ENCODE data around the gene DET1.
"Not testable (repeated sequence)": the region's sequence is repeated elsewhere in the genome, so short reads cannot be mapped to it uniquely, and the experiment has no call there.

Gene DET1

GRCh38 chr15:88546248-88547129 lies at the start of gene DET1:
TSS of gene DET1 (minus strand) at chr15:88546681. CDS start at chr15:88531705, 14,976 bp downstream.
- peak; percentile 96 for DNase-seq

DNA sequence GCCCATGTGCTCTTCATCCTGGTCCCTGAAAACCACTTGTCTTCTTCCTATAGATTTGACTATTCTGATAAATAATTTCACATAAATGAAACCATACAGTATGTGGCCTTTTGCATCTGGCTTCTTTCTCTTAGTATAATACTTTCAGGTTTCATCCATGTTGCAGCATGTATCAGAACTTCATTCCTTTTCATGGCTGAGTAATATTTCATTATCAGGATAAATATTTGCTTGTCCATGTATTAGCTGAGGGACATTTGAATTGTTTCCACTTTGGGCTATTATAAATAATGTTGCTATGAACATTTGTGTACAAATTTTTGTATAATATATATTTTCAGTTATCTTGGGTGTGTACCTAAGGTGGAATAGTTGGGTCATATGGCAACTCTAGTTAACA lies 44.9 kb upstream of the DET1 start:
- DNase-seq = no peak

DNA sequence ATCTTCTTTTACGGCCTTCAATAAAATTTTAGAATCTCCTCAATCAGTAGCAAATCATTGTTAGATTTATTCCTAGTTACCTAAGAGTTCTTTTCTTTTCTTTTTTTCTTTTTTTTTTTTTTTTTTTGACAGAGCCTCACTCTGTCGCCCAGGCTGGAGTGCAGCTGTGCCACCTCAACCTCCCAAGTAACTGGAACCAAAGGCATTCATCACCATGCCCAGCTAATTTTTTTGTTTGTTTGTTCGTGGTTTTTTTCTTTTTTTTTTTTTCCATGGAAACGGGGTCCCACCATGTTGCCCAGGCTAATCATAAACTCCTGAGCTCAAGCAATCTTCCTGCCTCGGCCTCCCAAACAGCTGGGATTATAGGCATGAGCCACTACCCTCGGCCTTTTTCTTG lies 44.3 kb upstream of the DET1 start:
- no peak for DNase-seq

DNA sequence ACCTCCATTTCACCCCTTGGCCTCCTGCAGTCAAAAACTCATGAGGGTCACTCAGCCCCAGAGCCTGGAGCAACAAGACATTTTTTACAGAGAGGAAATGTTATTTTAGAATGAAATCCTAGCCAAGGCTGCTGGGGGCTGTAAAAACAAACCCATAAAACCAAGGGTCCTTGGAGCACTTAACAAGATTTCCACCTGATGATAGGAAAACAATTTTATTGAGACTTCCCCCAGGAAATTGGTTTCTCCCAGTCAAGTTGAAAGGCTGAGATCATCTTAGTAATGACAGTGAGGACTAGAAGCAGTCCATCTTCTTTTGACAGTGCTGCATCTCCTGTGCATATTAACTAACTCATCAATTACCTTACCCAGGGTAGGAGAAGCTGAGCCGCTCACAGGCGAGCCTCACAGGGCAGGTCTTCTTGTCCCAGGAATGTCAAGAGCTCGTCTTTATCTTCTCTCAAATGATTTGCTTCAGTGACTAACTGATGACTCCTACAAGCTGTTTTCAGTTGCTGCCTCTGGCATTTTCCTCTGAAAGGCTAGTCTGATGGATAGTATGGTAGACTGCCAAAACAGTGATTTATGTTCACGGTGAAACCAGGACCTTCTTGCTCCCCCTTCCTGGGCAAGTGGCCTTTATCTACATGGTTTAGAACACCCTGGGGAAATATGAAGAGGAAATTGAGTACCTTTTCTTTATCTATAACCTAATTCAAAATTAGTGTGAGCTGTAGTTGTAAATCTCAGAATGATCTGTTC lies 40.1 kb upstream of the DET1 start:
- DNase-seq = no peak

- no peak for DNase-seq
Observed at GRCh38 chr15:88580532-88580931, 34.1 kb upstream of the DET1 start.

GRCh38 chr15:88579322-88579721 lies 32.8 kb upstream of the DET1 start:
- DNase-seq = no peak

GRCh38 chr15:88574655-88575054 lies 28.2 kb upstream of the DET1 start:
- no peak for DNase-seq

DNA sequence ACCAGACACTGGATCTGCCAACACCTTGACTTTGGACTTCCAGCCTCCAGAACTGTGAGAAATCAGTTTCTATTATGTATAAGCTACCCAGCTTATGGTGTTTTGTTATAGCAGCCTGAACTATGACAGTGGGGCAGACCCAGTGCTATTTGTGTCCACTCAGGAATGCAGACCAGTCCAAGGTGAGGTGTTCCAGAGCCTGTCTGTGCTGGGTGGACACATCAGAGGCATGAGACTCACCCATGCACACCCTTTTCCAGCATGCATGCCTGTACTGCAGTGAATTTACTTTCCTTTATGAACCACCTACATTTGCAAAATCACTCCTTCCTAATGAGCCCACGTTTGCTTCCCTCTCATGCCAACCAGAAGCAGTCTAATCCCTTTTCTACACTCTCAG lies 27.6 kb upstream of the DET1 start:
- no peak for DNase-seq

DNA sequence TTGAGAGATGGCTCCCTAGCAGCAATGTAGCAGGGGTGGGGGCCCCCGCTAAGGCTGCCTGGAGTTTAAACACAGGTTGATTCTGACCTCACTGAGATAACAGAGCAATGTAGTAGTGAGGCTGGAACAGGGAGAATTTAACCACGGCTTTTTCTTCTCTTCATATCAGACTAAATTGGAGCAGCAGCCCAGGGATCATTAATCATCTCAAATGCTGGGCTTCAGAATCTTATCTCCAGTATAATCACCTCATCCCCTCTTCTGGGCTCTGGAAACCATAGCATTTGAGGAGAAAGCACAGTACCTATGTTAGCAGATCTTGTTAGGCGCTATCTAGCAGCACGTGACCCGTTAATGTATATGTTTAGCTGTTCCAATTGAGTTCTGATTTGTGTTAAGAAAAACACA lies 25.4 kb upstream of the DET1 start:
- no peak for DNase-seq

- DNase-seq = no peak
Observed at GRCh38 chr15:88571153-88571851, 24.8 kb upstream of the DET1 start.

DNA sequence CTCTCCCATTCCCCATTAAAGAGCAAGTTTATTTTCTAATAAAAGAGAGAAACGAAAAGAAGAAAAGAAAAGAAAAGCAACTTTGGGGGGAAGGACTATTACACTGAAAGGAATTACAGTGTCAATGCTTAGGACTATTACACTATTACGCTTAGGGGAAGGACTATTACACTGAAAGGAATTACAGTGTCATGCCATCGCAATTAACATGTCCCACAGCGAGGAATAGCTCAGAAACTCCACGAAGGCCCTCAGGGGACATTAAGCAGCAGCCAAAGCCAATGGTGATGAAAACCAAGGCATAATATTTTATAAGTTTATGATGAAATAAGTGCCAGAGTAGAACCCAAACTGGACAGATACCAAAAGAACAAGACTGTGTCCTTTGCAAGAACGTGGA lies 22.1 kb upstream of the DET1 start:
- DNase-seq = no peak

DNA sequence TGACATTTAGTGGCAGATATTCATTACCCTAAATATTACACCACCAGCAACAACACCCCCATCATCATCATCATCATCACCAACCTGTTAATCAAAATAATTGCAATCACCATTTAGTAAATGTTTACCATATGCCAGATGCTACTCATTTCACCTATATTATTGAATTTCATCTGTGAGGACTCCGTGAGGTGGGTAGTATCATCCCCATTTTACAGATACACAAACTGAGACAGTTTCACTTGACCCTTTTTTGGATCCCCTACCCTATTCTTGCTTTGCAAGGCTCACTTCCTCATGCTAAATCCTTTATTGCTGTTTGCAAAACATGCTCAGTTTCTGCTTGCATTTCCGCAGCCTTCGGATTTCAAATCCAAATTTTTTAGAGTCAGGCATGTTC lies 18.3 kb upstream of the DET1 start:
- DNase-seq = no peak

GRCh38 chr15:88563638-88564037 lies 17.2 kb upstream of the DET1 start:
- DNase-seq = no peak

DNA sequence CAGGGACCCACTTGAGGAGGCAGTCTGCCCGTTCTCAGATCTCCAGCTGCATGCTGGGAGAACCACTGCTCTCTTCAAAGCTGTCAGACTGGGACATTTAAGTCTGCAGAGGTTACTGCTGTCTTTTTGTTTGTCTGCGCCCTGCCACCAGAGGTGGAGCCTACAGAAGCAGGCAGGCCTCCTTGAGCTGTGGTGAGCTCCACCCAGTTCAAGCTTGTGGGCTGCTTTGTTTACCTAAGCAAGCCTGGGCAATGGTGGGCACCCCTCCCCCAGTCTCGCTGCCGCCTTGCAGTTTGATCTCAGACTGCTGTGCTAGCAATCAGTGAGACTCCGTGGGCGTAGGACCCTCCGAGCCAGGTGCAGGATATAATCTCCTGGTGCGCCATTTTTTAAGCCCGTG lies 13.1 kb upstream of the DET1 start:
- not testable (repeated sequence) for DNase-seq

- not testable (repeated sequence) for DNase-seq
Observed at GRCh38 chr15:88558026-88558425, 11.5 kb upstream of the DET1 start.

DNA sequence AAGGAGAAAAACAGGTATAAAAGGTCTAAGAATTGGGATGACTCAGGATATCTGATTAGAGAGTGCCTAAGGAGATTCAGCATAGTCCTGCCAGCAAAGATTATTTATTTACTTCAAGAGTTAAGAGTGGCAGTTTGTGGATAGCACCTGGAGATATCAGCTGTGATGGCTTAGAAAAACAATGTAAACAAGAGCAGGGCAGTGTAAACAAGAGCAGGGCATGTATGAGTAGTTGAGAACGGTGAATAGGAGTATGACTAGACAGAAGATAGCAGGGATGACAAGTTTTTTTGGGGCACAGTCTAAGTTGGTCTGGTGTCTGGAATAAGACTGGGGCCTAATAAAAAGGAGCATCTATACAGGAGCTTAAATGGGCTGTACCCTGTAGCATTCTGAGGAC lies 1.5 kb upstream of the DET1 start:
- not testable (repeated sequence) for DNase-seq

- DNase-seq = not testable (repeated sequence)
Observed at GRCh38 chr15:88545578-88546247, 768 bp downstream of the DET1 start.

DNA sequence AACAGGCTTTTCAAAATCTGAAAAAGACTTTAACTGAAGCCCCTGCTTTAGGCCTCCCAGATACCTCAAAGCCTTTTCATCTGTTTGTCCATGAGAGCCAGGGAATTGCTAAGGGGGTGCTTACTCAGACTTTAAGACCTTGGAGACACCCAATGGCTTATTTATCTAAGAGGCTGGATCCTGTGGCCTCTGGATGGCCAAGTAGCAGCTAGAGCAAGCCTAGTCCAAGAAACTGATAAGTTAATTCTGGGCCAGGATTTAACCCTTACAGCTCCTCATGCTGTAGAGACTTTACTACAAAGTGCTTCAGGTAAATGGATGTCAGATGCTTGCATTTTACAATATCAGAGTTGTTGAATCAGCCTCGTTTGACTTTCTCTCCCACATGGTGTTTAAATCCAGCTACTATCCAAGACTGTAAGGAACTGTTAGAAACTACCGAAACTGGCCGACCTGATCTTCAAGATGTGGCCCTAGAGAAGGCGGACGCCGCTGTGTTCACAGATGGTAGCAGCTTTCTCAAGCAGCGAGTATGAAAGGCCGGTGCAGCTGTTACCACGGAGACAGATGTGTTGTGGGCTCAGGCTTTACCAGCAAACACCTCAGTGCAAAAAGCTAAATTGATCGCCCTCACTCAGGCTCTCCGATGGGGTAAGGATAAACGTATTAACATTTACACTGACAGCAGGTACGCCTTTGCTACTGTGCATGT lies 3.3 kb downstream of the DET1 start:
- DNase-seq = no peak

DNA sequence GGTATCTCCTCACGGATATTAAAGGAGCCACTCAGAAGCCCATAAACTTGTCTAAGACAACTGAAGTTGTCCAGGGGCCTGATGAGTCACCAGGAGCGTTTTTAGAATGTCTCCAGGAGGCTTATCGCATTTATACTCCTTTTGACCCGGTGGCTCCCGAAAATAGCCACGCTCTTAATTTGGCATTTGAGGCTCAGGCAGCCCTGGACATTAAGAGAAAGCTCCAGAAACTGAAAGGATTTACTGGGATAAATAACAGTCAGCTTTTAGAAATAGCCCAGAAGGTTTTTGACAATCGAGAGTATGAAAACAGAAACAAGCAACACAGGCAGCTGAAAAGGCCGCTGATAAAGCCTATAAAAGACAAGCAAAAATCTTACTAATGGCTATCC lies 4.1 kb downstream of the DET1 start:
- no peak for DNase-seq

GRCh38 chr15:88541709-88542341 lies 4.7 kb downstream of the DET1 start:
- no peak for DNase-seq

DNA sequence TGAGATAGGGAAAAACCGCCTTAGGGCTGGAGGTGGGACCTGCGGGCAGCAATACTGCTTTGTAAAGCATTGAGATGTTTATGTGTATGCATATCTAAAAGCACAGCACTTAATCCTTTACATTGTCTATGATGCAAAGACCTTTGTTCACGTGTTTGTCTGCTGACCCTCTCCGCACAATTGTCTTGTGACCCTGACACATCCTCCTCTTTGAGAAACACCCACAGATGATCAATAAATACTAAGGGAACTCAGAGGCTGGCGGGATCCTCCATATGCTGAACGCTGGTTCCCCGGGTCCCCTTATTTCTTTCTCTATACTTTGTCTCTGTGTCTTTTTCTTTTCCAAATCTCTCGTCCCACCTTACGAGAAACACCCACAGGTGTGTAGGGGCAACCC lies 5.4 kb downstream of the DET1 start:
- DNase-seq = not testable (repeated sequence)

GRCh38 chr15:88540350-88540749 lies 6.1 kb downstream of the DET1 start:
- not testable (repeated sequence) for DNase-seq
